ENCODE data around the gene PMM1. TPM values are rescaled to one million over a fixed set of nuclear protein-coding genes. Genes with fewer than 3 reads are reported as not detected.
"Not testable (repeated sequence)": the region's sequence is repeated elsewhere in the genome, so short reads cannot be mapped to it uniquely, and the experiment has no call there.

The PMM1 gene
- total and polyA plus RNA-seq, 2 of the 13 experiments (the other 11 are each of a cell fraction or from before 2014, with no cell fraction given): 17.8 to 95.6 TPM

- DNase-seq (ENCODE audit: low spot score); H3K4me1 ChIP-seq (ENCODE audit: insufficient read depth, low read length); ATAC-seq; intact Hi-C loops (cut with micrococcal nuclease; ENCODE audit: unreplicated experiment); POLR2A ChIA-PET; H2AFZ ChIP-seq (ENCODE audit: low read length); FAIRE-seq; in situ Hi-C loops (cut with HindIII; ENCODE audit: extremely low pct_ligation_motif_present, low pct_unique_long_range_greater_than_20kb); H3K9me3 ChIP-seq (ENCODE audit: low read length); BruUV-seq (replicated peaks); H3K4me3 ChIP-seq (replicated peaks in 1 of 3; ENCODE audit: insufficient read depth in 1 of 3, low read depth in 2 of 3, low read length in 3 of 3); CTCF ChIA-PET (ENCODE audit: low intra/inter-chr PET ratio, low total read pairs); H3K27me3 ChIP-seq (ENCODE audit: control insufficient read depth in 1 of 2, insufficient read depth in 2 of 2, low read length in 2 of 2); H3K9ac ChIP-seq (ENCODE audit: insufficient read depth, low read depth, low read length); H4K20me1 ChIP-seq (ENCODE audit: insufficient read depth, low read length); H3K27ac ChIP-seq (ENCODE audit: extremely low read length, insufficient read depth, low read length); H3K4me2 ChIP-seq (ENCODE audit: low read depth, low read length): not testable (repeated sequence)
- no CpG with 5 or more reads among the region's 28 CpGs for WGBS (ENCODE audit: low lambda C conversion rate)
- 0 out of 2 replicates have a peak, but pooled peaks have one; percentile 34 for TF ChIP-seq RBFOX2 (IDR thresholded peaks at IDR 0.05; ENCODE audit: low read depth, low read length)
- Histone ChIP-seq H3K79me2 (ENCODE audit: insufficient read depth, low read length) (peaks cover 20% of the 10 kb centered on the region), H3K36me3 (replicated peaks in 1 of 2; ENCODE audit: control insufficient read depth in 1 of 2, insufficient read depth in 2 of 2, low read length in 2 of 2) (peaks cover 15 to 66% of the 10 kb centered on the region in 2 experiments)
Measured at GRCh38 chr22:41631115-41631514, 41.5 kb upstream of the PMM1 start.

- POLR2A ChIA-PET: interaction anchor here (1.1 kb wide), 1 partner anchor 41 kb away, joined by 3 read pairs; no protein-coding TSS in a partner anchor
- intact Hi-C loops (cut with micrococcal nuclease; ENCODE audit: unreplicated experiment) (no loop called here), in situ Hi-C loops (cut with HindIII; ENCODE audit: extremely low pct_ligation_motif_present, low pct_unique_long_range_greater_than_20kb) (no loop called here)
- ATAC-seq (no peak), DNase-seq (ENCODE audit: low spot score) (peak; percentile 10), FAIRE-seq (no peak)
- WGBS (ENCODE audit: low lambda C conversion rate): 77% methylated on average over 7 of the region's 7 CpGs
- no TSS peak for BruUV-seq (replicated peaks)
- 0 out of 2 replicates have a peak overlapping the region, but pooled peaks have one; percentile 27 for H3K4me2 ChIP-seq (ENCODE audit: low read depth, low read length)
- no peak overlapping the region for H3K4me3 ChIP-seq (replicated peaks in 1 of 3; ENCODE audit: insufficient read depth in 1 of 3, low read depth in 2 of 3, low read length in 3 of 3)
- H3K36me3 ChIP-seq (replicated peaks in 1 of 2; ENCODE audit: control insufficient read depth in 1 of 2, insufficient read depth in 2 of 2, low read length in 2 of 2): peaks cover 9 to 48% of the 10 kb centered on the region in 2 experiments; a peak in 4 of 5 replicates
- peaks cover 31% of the 10 kb centered on the region for H3K4me1 ChIP-seq (ENCODE audit: insufficient read depth, low read length)
- H3K79me2 ChIP-seq (ENCODE audit: insufficient read depth, low read length): peaks cover 44% of the 10 kb centered on the region
- no peaks in the 10 kb centered on the region for H3K9me3 ChIP-seq (ENCODE audit: low read length)
- no peaks in the 10 kb centered on the region; a peak in 1 of 5 replicates for H3K27me3 ChIP-seq (ENCODE audit: control insufficient read depth in 1 of 2, insufficient read depth in 2 of 2, low read length in 2 of 2)
- peak overlapping the region; percentile 40 for H3K27ac ChIP-seq (ENCODE audit: extremely low read length, insufficient read depth, low read length)
- H4K20me1 ChIP-seq (ENCODE audit: insufficient read depth, low read length): peaks cover 11% of the 10 kb centered on the region
- no peak overlapping the region for H3K9ac ChIP-seq (ENCODE audit: insufficient read depth, low read depth, low read length)
- CTCF ChIA-PET (ENCODE audit: low intra/inter-chr PET ratio, low total read pairs): no interaction called here
- H2AFZ ChIP-seq (ENCODE audit: low read length): no peak overlapping the region
- no peak for TF ChIP-seq ZSCAN25 (CRISPR knock-in tag; IDR thresholded peaks at IDR 0.05)
- TF ChIP-seq NR2F1 (CRISPR knock-in tag; IDR thresholded peaks at IDR 0.05): peak in 1 of 2 experiments; percentile 23; a peak in 1 of 4 replicates
- TF ChIP-seq TERF1 (CRISPR knock-in tag; IDR thresholded peaks at IDR 0.05): no peak
- TF ChIP-seq SAP130 (CRISPR knock-in tag; IDR thresholded peaks at IDR 0.05; ENCODE audit: low read depth): 0 out of 2 replicates have a peak, but pooled peaks have one; percentile 14
- TF ChIP-seq CEBPG (CRISPR knock-in tag; IDR thresholded peaks at IDR 0.05): peak; percentile 52
- TF ChIP-seq TEAD3 (CRISPR knock-in tag; optimal IDR thresholded peaks at IDR 0.05; ENCODE audit: borderline replicate concordance): peak; percentile 48
- TF ChIP-seq HNF4A (CRISPR knock-in tag; IDR thresholded peaks at IDR 0.05): peak; percentile 32; the same call in 1 of the 2 replicates
Measured at GRCh38 chr22:41625577-41625976, 35.9 kb upstream of the PMM1 start.

All from HepG2 (cell line).